HG03103 (cell line): ENCODE results near the gene FAM124B.
"Not testable (repeated sequence)": the region's sequence is repeated elsewhere in the genome, so short reads cannot be mapped to it uniquely, and the experiment has no call there.

Source experiments
- ATAC-seq: cut with Tn5 transposase; IDR thresholded peaks from one replicate; pipeline ENCODE4 v1.9.1; 2021; ENCODE audit warnings: low read depth; ENCODE audit not compliant: unreplicated experiment

FAM124B gene

DNA sequence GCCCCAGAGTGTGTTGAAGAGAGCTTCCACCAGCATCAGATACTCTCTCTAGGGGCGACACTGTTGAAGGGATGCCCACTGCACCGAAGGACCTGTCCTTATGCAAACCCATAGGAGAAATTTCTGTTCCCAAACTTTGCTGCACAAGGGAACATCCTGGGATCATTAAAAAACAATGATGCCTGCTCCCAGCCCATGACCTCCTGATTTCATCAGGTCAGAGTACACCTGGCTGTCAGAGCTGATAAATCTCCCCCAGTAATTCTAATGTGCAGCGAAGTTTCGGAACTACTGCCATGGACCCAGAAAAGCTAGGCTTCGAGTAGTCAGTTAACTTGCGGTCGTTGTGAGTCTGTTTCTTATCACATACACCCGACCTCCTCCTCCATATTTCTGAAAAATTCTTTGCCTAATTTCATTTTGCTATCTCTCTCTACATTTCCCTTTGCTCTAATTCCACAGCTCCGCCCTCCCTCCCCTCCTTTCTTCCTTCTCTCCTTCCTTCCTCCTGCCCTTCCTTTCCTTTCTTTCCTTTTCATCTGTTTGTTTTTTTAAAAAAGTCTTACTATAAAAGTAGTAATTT lies 18.8 kb downstream of the FAM124B start:
- no peak for ATAC-seq

GRCh38 chr2:224382280-224382647 lies 19.6 kb downstream of the FAM124B start:
- not testable (repeated sequence) for ATAC-seq

DNA sequence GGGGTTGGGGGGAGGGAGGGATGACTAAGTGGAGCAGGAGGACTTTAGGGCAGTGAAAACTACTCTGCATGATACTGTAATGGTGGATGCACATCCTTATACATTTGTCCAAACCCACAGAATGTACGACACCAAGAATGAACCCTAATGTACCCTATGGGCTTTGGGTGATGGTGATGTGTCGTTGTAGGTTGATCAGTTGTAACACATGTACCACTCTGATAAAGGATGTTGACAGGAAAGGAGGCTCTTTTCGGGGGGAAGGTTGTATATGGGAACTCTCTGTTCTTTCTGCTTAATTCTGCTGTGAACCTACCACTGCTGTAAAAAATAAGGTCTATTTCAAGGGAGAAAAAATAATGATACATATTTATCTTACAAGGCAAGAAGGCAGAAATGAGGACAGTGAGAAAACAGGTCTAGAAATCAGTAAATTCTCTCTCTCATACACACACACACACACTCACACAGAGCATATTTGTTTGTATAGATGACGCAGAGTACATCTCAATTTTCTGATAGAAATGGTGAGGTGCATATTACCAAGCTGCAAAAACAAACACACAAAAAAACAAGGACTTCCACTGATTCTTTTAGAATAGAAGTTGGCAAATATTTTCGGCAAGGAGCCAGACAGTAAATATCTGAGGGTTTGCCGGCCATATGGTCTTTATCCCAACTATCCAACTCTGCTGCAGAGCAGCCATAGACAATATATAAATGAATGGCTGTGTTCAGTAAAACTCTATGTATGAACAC lies 20.2 kb downstream of the FAM124B start:
- no peak for ATAC-seq

DNA sequence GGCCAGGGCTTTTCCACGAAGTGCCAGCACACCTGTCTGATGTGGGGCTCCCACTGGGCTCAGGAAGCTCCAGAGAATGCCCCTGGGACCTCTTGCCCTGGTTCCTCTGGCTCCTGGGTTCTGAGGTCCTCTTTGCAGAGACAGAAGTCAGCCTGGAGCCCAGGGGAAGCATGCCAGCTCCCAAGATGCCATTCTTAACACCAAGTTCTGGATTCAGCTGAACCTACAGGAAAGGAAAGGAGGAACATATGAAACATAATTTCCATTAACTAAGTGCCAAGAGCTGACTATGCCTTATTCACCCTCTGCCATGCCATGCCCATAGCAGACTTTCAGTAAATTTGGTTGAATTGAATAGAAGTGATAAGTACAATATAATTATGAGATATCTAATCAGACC lies 21.9 kb downstream of the FAM124B start:
- no peak for ATAC-seq

DNA sequence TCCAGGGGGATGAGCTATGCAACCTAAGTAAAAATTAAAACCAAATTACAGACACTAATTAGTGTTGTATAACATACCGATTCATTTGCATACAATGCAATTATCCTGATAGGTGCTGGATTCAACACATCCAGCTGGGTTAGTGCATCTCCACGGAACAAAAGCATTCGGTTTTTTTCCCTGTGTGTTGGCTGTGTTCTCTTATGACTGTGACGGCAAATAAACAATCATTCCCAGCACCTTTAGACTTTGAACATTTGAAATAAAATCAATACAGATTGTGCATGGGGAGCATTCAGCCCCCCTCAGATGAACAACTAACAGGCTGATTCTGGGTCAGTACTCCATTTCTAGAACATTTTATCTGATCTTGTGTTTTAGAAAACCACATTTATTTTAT lies 22.7 kb downstream of the FAM124B start:
- ATAC-seq, result no peak

DNA sequence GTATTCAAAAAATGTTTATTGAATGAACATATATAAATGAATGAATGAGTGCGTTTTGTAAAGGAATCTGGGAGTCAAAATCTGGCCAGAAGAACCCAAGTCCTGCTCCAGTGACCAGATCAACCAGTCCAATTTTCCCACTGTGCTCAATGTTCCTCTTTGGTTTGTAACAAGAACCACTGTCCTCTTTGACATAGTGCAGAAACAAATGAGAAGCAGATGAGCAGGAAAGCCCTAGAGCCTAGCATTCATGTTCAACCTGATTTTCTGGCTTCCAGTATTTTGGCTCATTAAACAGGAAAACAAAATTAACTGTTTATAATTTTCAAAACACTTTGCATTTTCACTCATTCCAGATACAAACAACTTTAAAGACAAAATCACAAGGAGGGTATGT lies 23.2 kb downstream of the FAM124B start:
- no peak for ATAC-seq

DNA sequence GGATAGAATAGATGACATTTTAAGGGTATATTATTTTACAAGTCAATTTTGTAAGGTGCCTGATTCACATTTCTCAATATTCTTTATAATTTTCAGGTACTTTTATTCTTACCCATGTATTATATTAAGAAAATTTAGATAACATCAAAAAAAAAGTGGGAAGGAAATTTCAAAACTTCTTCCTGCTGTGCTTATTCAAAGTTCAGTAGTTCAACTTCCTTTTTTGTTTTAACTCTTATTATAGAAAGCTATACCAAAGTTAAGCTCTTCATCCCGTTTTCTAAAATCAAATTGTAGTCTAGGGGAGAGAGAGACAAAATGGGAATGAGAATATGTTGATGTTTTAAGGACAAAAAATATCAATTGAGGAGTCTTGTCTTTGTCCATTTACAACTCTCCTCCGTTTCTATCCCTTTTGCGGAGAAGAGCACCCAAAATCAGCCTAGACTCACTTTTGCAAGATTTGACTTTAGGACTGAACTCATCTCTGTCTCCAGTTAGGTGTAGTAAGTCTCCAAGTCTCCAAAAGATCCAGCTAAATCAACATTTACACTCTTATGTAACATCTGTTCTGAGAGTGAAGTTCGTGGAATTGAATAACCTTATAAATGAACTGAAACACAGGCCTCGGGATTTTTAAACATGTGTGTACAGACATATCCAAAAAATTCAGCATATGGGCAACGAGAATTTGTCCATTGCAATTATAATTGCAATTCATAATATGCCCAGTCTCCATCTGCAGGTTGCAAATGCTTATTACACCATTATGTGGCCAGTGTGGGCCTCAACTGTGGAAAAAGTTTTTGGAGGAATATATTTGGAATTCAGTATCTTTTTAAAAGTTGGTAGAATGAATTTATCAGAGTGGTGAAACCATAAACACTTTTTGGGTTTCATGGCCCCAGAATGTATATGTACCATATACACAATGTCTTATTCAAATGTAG lies 23.9 kb downstream of the FAM124B start:
- ATAC-seq, result no peak

- no peak for ATAC-seq
Measured at GRCh38 chr2:224372641-224373040, 29.3 kb downstream of the FAM124B start.

GRCh38 chr2:224369028-224369632 lies 32.8 kb downstream of the FAM124B start:
- no peak for ATAC-seq

DNA sequence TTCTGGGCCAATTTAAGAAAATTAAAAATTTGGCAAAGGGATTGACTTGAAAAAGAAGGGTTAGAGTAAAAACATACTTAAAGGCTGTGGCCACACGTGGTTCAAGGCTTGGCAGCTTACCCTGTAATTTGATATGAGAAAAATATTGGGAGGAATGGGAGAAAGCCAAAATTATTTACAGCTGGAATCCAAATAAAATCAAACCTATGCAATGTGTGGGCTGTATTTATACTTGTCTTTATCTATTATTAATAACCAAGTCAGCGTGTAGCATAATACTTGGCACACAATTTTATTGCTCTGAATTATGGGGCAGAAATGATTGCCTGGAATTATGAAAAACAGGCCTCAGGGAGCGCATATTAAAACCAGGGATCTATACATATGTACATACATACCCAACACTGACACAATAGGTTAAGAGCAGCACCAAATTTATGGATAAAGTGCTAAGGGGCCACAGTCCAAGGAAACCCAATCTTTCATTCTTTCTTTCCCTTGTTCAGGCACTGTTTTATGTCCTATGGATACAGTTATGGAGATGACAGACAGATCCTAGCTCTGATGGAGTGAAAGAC lies 35.6 kb downstream of the FAM124B start:
- no peak for ATAC-seq

DNA sequence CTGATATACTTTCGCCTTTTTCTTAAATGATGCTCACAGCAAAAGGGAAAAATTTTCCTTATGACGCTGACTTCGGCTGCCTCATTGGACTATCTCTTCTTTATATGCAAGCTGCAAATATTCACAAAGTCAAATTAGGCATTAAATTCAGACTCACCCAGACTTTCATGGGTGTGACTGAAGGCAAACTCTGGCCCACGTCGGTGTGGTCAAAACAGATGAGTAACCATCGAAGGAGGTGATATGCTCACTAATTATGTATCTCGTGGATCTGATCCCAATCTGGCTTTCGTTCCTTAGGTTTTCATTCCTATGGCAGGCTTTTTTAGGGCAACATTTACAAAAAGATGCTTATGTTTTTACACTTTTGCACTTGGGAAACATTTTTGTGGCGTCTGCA lies 36.6 kb downstream of the FAM124B start:
- ATAC-seq, result no peak

- no peak for ATAC-seq
Measured at GRCh38 chr2:224363281-224363680, 38.6 kb downstream of the FAM124B start.

- ATAC-seq, result no peak
Measured at GRCh38 chr2:224362094-224362493, 39.8 kb downstream of the FAM124B start.

DNA sequence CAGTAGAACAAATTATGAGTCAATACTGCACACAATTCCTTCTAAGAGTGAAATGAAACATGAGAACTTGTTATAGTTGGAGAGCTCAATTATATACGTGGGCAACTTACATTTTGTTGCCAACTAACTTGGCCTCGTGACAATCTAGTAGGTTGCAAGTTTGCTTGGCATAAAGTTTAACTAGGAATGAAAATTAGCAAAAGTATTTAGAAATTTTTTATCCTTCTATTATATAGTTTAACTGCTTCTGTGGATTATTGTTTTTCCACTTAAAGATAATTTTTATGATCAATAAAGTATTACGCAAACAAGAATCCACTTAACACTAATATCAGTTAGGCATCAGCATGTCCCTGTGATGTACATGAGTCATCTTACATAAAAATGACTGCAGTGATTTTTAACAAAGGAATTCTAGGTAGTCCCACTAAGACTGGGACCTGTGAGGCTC lies 41.1 kb downstream of the FAM124B start:
- ATAC-seq, result no peak

GRCh38 chr2:224359569-224359968 lies 42.3 kb downstream of the FAM124B start:
- no peak for ATAC-seq

GRCh38 chr2:224357098-224357901 lies 44.6 kb downstream of the FAM124B start:
- peak; percentile 85 for ATAC-seq

GRCh38 chr2:224354632-224355211 lies 47.2 kb downstream of the FAM124B start:
- no peak for ATAC-seq

- ATAC-seq, result no peak
Measured at GRCh38 chr2:224350703-224351102, 51.2 kb downstream of the FAM124B start.

- ATAC-seq, result no peak
Measured at GRCh38 chr2:224349396-224349795, 52.5 kb downstream of the FAM124B start.
